GM21737 (cell line): ENCODE data around the gene APOL1.

ENCODE experiments used
- ATAC-seq: cut with Tn5 transposase; IDR thresholded peaks from one replicate; pipeline ENCODE4 v1.9.1; 2021; ENCODE audit warnings: mild to moderate bottlenecking, moderate library complexity; ENCODE audit not compliant: unreplicated experiment

APOL1 gene

GRCh38 chr22:36305813-36306212, 52.9 kb downstream of the APOL1 start:
- no peak for ATAC-seq

- no peak for ATAC-seq
Measured at GRCh38 chr22:36306227-36306626, 53.3 kb downstream of the APOL1 start.

GRCh38 chr22:36308880-36309279, 55.9 kb downstream of the APOL1 start:
- no peak for ATAC-seq

- no peak for ATAC-seq
Measured at GRCh38 chr22:36311386-36312085, 58.6 kb downstream of the APOL1 start.

GRCh38 chr22:36315325-36315724, 62.4 kb downstream of the APOL1 start:
- ATAC-seq: no peak

GRCh38 chr22:36316419-36316818, 63.5 kb downstream of the APOL1 start:
- ATAC-seq: no peak
